ENCODE measurements around the gene MYRF. TPM values are rescaled to one million over a fixed set of nuclear protein-coding genes. Genes with fewer than 3 reads are reported as not detected.

MYRF gene
- total RNA-seq, 1 donor from 2014 or later = 0.33 TPM

DNA sequence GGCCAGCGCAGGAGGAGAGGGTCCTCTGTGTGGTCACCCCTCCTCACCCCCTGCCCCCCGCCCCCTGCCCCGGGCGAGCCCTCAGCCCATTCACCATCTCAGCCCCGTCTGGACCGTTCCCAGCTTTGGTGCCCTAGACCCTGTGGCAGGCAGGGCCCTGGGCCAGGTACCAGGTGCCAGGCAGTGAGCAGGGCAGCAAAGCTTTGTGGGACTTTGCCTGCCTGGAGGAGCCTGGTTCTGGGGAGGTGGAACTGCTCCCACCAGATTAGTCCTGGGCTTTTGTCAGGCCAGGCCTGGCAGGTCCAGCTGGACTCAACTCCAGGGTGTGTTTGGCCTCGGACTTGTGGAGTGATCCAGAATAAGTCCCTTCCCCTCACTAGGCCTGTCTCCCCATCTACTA is 13.7 kb upstream of the MYRF start:
- no peak for DNase-seq (ENCODE audit: low read depth, low spot score)

DNA sequence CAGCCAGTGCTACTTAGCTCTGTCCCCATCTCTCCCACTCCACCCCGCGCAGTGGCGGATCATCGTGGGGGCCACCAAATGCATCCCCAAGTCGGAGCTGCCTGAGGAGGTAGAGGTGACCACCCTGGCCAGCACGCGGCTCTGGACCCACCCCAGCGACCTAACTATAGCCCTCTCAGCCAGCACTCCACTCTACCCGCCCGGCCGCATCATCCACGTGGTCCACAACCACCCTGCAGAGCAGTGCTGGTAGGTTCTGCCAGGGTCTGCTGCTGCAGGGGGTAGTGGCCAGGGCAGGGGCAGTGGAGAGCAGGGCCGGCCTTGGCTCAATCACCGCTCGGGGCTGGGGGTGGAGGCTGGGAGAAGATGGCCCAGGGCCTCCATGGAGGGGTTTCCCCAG is 13.0 kb upstream of the MYRF start:
- DNase-seq (ENCODE audit: low read depth, low spot score) = no peak

DNA sequence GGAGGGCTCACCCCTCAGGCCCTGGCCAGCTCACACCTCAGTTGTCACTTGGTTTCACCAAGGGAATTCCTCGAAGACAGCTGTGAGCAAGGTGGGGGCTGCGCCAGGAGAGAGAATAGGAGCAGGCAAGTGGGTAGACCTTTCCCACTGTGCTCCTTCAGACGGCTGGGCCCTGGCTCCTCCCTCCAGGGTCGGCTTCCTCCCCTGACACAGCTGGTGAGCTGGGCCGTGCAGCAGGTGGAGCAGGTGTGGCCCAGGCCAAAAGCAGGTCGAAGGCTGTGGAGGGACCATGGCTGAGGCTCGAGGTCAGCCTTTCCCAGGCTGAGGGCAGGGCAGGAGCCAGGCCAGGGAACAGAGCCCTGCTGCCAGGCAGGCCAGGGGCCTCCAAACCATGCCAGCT is 12.5 kb upstream of the MYRF start:
- DNase-seq (ENCODE audit: low read depth, low spot score) = no peak

DNA sequence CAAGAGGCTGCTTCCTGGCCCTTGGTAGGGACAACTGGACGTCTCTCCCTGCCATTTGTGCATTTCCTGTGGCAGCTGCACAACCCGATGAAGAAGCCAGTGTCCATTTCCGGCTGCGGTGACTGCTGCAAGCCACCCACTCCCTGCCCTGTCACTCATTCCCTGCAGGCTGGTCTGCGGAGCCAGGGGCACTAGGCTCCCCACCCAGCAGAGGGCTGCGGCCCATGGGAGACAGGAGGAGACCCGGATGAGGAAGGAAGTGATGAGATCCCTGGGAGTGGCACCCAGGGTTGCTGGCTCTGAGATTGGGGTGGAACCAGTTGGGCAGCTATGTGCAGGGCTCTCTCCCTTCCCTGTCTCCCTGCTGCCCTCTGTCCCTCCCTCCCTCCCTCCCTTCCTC is 10.0 kb upstream of the MYRF start:
- no peak for DNase-seq (ENCODE audit: low read depth, low spot score)

DNA sequence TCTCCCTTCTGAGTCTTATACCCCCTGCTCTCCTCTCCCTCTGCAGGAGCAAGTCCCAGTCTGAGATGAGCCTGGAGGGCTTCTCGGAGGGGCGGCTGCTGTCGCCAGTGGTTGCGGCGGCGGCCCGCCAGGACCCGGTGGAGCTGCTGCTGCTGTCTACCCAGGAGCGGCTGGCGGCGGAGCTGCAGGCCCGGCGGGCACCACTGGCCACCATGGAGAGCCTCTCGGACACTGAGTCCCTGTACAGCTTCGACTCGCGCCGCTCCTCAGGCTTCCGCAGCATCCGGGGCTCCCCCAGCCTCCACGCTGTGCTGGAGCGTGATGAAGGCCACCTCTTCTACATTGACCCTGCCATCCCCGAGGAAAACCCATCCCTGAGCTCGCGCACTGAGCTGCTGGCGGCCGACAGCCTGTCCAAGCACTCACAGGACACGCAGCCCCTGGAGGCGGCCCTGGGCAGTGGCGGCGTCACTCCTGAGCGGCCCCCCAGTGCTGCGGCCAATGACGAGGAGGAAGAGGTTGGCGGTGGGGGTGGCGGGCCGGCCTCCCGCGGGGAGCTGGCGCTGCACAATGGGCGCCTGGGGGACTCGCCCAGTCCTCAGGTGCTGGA is 8.8 kb upstream of the MYRF start:
- DNase-seq (ENCODE audit: low read depth, low spot score) = no peak

DNA sequence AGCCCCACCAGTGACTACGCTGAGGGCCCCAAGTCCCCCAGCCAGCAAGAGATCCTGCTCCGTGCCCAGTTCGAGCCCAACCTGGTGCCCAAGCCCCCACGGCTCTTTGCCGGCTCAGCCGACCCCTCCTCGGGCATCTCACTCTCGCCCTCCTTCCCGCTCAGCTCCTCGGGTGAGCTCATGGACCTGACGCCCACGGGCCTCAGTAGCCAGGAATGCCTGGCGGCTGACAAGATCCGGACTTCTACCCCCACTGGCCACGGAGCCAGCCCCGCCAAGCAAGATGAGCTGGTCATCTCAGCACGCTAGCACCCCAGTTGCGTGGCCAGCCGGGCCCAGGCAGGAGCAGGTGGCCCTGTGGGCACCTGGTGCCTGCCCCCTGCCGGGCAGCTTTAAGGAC is 8.3 kb upstream of the MYRF start:
- no peak for DNase-seq (ENCODE audit: low read depth, low spot score)

DNA sequence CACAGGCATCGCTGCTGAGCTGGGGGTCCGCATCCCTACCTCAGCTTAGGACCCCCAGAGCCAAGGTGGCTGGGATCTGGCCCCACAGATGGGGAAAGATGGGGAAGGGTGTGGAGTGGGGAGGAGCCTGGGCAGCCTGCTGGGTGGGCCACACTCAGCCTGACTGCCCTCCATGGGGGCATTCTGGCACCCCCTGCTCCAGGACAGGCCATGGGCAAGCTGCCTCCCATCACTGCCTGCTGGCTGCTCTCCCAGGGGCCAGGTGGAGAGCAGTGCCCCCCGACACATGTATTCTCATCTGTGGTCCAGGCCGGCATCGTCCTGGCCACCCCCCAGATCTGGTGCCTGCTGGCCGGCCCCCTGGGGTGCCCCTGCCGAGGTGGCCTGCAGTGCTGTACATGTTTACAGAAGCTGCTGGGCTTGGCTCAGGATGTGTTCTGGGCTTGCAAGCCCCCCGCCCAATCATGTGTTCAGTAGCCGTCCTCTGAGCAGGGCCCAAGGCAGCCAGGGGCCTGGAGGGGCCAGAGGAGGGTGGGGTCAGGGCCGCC is 7.8 kb upstream of the MYRF start:
- DNase-seq (ENCODE audit: low read depth, low spot score) = no peak

DNA sequence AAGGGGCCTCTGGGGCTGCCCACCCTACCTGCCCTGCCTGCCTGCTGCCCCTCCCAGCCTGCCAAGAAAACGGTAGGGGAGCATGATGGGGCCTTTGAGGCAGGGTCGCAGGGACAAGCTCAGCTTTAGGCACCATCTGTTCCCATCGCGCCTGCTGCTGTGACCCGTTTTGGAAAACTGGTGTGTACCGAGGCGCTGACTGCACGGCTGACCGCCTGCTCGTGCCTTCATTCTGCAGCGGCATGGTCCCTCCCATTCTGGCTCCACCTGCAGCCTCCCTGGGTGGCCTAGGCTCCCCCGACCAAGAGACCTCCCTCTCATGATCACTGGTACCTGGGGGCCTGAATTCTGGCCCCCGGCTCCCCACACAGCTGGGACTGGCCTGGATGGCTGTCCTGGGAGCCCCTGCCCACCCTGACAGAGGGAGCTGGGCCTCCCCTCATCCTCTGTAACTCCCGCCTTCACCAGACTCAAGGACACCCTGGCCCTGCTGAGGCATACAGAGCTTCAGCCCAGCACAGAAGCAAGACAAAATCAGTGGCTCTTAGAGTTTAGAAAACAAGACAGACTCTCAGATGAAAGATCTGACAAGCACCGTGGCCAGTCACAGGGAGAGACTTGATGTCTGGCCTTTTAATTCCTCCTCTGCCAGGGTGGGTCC is 6.5 kb upstream of the MYRF start:
- no peak for DNase-seq (ENCODE audit: low read depth, low spot score)

DNA sequence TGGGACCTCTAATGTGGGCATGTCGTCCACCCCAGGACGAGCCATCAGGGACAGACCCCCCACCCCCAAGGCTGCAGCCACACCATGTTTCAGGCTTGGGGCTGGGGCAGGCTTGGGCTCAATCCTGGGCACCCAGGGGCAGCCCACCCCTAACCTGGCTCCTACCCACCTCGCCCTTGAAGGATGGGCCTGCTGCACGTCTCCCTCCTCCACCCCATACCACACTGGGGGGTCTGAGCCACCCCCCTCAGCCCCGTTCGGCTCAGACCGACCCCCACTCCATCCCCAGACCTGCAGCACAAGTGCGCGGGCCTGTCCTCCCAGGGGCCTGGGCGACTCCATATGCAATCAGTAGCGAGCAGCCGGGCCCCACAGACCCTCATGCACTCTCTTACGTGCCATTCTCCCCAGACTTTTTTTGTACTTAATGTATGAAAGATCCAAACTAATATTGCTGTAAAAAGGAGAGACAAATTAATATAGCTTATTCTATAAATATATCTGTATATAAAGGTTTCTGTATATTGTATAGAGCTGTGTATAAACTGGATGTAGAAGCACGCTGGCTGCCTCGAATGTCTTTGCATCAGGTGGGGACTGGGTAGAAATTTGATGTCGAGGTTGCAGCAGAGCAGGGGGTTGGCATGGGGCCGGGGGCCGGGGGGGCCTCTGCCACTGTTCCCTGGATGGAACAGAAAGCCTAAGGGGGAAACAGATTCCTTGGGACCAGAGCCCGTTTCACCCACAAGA is 5.8 kb upstream of the MYRF start:
- no peak for DNase-seq (ENCODE audit: low read depth, low spot score)

DNA sequence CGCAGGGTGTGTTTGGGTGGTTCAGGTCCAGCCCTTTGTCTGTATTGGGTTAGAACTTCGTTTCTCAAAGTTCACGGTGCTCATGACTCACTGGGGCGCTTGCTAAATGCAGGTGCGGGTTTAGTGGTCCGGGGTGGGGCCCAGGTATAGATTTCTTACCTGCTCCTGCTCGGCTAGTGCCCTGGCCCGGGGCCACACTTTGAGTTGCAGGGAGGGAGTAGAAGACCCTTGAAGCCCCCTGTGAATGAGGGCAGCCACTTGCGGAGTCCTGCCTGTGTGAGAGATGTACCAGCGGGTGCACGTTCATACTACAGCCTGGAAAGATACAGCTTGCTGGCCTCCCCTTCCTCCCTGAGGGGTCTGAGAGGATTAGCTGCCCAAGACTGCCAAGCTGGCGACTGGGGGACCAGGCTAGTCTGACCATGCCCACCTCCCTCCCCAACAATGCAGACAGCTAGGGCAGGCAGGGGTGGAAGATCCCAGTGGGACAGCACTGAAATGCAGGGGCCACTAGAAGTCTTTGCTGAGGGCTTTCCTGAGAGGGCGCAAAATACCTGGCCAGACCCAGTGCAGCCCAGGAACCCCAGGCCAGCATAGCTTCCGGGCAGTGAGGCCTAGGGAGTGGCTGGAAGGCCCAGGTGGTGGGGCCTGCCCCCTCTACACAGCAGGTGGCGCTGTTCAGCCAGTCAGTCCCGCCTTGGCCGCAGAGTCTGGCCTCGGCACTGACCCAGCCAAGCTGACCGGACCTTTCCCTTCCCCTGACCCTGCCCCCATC is 5.1 kb upstream of the MYRF start:
- peak; percentile 22 for DNase-seq (ENCODE audit: low read depth, low spot score)

DNA sequence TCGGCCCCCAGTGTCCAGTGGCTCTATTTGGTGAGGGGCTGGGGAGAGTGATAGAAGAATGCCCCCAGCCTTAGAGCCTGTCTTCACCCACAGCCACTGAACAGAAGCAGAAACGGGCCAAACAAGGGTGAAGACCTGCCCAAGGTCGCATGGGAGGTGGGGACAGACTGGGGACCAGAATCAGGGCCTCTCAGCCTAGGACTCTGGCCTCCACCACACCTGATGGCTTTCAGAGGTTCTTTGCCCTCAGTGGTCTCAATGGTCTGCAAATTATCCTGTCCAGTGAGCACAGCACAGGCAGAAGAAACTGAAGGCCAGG is 4.5 kb upstream of the MYRF start:
- DNase-seq (ENCODE audit: low read depth, low spot score) = no peak

DNA sequence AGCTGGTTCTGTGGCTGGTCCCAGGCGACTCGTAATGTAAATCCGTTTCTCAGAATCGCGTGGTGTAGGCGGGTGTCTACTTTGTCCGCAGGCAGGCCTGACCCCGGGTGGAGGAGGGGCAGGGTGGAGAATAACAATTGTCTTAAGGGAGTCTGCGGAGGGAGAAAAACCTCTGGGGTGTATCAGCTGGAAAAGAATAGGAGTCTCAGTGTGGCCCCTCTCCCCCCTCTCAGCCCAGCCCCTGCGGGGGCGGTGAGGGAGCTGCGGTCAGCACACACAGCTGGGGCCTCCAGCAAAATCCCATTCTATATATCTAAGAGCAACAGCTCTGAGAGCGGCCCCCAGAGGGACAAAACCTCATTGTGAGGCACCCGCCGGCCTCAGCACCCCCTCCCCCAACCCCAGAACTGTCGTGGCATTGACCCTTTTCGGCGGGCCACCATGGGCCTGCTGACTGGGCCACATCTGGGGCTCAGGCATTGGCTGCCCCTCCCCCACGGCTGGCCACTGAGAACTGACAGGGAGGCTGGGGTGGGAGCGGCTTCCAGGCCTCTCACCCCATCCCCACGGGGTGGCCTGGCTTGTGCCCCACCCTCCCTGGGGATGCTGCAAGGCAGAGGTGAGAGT is 2.7 kb upstream of the MYRF start:
- no peak for DNase-seq (ENCODE audit: low read depth, low spot score)

DNA sequence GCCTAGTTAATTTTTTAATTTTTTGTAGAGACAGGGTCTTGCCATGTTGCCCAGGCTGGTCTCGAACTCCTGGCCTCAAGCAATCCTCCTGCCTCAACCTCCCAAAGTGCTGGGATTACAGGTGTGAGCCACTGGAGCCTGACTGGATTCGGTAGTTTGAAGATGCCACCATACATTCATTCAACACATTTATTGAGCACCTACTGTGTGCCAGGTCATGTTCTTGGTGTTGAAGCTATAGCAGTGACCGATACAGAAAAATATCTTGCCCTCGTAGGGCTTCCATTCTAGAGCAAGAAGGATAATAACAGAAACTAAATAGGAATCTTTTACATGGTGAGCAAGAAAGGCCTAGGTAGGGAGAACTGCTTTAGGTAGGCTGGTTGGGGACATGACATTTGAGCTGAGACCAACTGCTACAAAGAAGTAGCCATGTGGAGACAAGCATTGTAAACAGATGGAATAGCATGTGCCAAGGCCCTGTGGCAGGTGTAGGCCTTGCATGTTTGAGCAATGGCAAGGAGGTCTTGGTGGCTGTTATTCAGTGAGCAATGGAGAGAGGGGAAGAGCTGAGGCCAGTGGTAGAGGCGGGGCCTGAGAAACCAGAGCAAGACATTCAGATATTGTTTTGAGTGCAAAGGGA is 1.7 kb upstream of the MYRF start:
- DNase-seq (ENCODE audit: low read depth, low spot score) = no peak

DNA sequence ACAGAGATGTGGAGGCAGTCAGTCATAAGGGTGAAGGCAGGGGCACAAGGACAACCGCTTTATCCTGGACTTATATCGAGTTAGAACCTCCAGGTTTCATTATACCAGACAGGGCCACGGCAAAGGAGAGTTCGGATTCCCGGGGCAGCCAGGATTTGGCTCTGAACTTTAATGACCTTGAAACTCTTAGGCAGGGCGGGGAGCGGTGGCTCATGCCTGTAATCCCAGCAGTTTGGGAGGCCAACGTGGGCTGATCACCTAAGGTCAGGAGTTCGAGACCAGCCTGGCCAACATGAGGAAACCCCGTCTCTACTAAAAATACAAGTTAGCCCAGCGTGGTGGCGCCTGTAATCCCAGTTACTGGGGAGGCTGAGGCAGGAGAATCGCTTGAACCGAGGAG is 1.1 kb upstream of the MYRF start:
- DNase-seq (ENCODE audit: low read depth, low spot score) = no peak

DNA sequence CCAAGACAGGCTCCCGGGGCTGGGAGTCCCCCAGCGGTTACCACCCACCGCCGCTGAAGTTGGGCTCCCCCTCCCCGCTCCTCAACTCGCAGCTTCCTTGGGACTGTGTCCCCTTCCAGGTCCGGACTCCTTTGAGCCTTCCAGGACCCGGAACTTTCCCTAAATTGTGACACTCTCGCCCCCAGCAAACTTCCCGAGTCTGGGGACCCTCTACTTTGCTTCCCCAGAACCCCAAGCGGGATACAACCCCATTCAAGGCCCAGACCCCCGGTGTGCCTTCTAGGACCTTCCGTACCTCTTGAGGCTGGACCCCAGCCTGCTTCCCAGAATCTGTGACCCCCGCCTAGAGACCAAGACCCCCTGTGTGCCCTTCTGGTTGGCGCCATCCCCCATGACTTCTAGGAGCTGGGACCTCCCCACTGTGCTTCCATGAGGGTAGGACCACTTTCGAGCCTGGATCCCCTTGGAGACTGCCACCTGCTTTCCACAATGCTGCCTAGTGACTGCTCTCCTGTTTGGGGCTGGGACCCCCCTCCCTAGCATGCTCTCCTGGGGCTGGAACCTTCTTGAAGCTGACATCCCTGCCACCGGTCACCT is 587 bp downstream of the MYRF start:
- no peak for DNase-seq (ENCODE audit: low read depth, low spot score)

DNA sequence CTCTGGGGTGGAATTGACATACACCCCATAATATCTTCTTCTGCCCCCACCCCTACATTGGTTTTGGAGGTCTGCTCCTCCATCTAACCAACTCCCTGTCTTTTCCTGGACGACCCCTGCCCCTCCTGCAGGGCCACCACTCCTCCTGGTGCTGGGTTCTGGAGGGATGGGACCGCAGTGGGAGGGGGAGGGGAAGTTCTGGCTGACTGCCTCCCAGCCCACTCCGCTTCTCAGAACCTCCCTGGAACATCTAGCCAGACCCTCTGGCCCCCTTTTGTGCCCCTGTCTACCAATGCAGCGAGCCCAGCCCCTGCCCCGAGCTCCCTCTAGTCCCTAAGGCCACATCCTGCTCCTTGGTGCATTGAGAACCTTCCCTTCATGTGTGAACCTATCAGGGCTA is 1.2 kb downstream of the MYRF start:
- DNase-seq (ENCODE audit: low read depth, low spot score) = no peak

DNA sequence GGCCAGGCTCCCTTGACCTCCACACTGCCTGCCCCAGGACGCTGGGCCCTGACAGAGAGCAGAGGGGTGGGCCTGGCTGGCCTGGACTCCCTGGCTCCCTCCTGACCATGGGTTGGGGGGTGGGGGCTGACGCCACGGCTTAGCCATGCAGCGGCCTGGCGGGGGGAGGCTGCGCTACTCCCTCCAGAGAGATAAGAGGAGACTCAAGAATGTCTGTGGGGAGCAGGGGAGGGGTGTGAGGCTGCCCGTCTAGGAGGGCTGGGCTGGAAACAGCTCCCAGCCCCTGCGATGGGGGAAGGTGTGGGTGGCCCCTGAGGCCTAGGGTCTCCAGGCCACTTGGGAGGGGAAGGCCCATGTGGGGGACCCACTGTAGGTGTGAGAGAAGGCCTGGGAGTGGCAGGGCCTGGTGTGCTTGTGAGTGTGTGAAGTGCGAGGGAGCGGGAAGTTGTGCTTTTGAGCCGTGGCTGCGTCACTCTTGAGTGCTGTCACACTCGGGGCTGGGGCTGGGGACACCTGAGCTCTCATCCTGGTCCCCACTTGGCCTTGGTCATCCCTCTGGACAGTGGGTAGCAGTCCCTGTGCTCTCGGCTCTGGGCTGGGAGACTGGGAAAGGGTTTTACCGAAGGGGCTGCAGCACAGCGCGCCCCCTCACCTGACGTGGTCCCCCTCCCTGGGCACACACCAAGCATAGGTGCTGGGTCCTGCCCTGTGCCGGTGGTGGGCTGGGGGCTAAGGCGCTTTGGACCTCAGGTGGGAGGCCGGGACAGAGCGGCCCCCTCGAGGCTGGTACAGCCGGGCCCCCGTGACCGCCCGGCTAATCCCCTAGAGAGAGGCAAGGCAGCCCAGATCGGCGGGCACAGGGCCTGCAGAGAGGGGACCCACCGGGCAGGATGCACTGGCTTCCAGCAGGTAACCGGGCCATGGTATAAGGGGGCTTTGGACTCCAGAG is 2.4 kb downstream of the MYRF start:
- DNase-seq (ENCODE audit: low read depth, low spot score) = no peak

DNA sequence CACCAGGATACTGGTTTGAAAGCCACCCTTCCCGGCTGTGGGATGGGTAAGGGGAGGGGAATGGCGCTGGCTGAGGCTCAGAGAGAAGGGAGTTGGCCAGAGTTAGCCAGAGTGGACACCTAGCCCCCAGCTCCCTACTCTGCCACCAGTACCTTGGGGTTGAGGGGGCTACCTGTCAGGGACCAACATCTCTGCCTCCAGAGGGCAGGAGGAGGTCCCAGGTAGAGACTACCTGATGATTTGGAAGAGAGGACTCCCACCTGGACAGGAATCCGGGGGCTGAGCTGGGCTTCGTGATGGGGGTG is 3.7 kb downstream of the MYRF start:
- no peak for DNase-seq (ENCODE audit: low read depth, low spot score)

DNA sequence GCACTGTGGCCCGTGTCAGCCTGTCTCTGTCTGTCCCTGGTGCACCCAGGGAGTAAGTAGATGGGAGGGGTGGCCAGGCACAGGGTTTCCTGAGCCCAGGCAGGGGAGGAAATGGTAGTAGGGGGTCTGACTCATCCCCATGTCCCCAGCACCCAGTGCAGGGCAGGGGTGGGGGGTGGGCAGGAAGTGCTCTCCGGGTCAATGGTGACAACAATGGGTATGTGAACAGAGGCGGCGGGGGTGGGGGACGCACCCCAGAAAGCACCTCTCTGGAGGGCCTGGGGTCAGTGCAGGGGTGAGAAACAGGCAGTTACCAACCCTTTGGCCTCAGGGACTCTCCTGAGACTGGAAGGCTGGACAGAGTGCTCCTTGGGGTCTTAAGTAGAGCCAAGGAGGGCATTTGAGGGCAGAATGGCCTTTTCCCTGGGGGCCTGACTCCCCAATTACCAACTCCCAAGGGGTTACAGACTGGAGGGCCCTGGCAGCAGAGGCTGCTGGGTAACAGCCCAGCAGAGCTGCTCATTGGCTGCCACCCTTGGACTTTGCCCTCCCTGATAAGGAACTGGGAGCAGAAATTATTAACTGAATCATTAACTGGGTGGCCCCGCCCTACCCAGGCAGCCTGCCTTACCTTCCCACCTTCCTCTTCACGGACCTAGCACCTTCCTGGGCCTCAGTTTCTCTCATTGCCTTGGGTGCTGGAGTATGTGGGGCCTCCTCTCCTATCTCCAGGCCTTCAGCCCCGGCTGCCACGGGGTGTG is 4.2 kb downstream of the MYRF start:
- no peak for DNase-seq (ENCODE audit: low read depth, low spot score)

Data from pulmonary artery endothelial cell (primary cell).